ENCODE data around the gene DNM2.
"Not testable (repeated sequence)": the region's sequence is repeated elsewhere in the genome, so short reads cannot be mapped to it uniquely, and the experiment has no call there.

Gene DNM2

DNA sequence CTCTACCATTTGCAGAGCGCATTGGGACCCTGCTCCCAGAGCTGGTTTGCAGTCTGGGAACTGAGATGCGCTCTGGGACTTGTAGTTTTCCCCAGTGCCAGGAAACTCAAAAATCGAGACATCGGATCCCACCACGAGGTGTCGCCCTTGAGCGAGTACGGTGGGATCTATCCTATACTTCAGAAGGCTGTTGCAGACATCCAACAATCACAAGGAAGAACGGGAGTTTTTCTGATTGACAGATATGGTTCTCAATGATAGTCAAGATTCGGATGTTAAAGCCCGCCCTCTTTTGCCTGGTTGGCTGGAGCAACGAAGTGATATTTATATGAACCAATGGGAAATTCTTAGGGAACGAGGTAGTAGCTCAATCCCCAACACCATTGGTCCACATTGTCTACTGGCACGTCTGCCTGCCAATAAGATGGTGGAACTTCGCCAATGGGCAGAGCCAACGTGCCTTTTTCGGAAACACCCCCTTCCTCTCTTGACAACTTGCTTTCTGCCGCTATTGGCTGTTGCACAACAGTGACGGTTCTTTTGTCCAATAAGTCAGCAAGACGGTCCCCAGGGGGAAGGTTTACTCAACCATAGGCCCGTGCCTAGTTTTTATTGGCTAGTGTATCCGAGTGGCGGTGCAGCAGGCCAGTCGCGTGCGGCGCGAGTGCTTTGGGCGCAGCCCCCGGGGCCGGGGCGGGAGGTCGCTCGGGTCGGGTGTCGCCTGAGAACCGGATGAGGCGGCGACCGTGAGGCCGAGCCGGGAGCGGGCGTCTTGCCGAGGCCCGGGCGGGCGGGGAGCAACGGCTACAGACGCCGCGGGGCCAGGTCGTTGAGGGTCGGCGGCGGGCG is at the start of gene DNM2:
DNM2 (plus strand) TSS at position 724 of the 849 bp plus-strand sequence. CDS start 164 bp downstream, outside the sequence.
- peak; percentile 100 for DNase-seq

DNA sequence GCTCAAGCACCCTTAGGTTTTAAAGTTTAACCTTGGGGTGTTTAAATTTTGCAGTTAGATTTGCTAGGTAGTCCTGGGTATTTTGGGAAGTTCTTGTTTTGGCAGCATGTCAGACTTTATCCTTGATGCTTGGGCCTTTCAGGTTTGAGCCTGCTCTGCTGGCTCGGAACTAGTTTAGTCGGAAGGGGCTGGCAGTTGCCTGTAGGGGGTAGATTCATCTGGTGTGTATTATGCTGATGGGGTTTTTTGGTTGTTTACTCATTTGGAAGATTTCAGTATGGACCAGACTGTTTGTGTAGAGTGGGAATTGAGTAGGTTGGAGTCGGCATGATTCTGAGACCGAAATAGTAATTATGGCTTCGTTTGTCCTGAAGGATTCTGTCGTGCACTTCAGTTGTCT is 48.6 kb upstream of the DNM2 start:
- no peak for DNase-seq

DNA sequence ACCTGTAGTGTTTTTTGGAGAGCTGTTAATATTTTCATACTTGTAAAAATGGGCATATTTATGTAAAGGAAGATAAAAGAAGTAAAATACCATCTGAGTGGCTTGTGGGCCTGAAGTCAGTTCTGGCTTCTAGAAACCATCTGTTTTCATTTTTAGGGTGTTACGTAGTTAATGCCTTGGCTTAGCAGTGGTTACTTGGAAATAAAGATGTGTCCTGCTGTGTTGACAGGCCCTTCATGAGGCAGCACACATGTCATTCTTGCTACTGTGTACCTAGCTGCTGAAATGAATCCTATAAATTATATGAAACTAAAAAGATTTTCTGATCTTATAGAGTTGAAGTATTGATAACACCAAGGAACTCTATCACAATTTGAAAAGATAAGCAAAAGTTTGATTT is 47.7 kb upstream of the DNM2 start:
- no peak for DNase-seq

DNA sequence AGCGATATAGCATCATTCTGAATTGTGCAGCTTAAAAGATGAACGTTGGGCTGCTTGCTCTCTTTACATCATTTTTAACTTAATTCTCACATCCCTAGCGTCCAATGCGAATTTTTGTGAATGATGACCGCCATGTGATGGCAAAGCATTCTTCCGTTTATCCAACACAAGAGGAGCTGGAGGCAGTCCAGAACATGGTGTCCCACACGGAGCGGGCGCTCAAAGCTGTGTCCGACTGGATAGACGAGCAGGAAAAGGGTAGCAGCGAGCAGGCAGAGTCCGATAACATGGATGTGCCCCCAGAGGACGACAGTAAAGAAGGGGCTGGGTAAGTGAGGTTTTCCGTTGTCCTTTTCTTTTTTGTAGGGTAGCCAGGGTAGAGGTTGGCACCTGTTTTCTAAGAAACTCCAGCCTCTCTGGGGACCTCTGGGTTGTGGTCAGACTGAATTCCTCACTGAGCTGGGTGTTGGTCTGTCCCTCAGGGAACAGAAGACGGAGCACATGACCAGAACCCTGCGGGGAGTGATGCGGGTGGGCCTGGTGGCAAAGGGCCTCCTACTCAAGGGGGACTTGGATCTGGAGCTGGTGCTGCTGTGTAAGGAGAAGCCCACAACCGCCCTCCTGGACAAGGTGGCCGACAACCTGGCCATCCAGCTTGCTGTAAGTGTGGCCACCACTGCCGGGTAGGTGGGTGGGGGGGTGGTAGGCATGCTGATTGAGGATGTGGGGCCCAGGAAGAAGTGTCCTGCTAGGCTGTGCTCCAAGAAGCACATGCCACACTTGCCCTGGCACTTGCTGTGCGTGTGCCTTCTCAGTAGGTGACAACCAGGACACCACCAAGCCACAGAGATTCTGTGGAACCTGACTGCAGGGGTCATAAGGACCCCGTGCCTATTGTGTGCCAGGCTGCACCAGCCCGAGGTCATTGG is 46.7 kb upstream of the DNM2 start:
- no peak for DNase-seq

DNA sequence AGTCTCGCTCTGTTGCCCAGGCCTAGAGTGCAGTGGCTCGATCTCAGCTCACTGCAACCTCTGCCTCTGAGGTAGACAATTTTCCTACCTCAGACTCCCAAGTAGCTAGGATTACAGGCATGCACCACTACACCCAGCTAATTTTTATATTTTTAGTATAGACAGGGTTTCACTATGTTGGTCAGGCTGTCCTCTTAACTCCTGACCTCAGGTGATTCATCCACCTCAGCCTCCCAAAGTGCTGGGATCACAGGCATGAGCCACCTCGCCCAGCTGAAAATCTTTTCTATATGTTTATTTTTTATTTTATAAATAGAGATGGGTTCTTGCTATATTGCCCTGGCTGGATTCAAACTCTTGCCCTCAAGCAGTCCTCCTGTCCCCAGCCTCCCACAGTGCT is 46.0 kb upstream of the DNM2 start:
- not testable (repeated sequence) for DNase-seq

DNA sequence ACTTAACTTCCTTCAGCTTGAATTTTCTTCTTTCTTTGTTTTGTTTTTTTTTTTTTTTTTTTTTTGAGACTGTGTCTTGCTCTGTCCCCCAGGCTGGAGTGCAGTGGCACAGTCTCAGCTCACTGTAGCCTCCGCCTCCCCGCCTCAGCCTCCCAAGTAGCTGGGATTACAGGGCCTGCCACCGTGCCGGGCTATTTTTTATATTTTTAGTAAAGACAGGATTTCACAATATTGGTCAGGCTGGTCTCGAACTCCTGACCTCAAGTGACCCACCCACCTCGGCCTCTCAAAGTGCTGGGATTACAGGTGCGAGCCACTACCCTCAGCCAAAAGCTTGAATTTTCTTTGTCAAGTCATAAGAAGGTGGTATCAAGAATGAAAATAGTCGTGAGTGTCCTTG is 42.7 kb upstream of the DNM2 start:
- not testable (repeated sequence) for DNase-seq

DNA sequence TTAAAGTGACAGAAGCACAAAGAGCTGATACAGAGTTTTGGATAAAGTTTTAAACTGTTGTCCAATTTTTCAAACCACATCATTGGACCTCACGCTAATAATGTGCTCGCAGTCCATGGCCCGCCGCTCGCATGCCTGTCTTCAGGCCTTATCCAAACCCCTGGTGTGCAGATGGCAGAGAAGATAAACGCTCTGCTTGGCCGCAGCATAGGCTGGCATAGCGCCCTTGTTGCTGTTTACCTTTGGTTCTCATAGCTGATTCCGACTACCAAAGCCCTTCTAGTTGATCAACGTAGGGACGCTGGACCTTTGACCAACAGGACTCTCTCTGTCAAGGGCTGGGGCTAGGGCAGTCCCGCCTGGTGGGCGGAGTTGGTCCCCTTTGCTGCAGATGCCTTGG is 40.1 kb upstream of the DNM2 start:
- no peak for DNase-seq

DNA sequence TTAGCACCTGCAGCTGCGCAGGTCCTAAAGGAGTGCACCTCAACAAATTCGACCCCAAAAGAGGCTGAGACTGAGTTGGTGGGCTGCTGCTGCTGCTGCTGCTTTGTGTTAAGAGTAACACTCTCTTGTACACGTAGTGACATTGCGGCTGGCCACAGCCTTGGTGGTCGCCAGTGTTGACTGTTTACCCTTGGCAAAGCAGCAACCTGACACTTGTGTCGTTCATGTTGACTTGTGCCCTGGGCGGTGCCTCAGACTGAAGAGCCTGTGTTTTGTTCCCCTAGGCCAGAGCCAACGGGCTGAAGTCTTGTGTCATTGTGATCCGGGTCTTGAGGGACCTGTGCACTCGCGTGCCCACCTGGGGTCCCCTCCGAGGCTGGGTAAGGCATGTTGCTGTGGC is 39.1 kb upstream of the DNM2 start:
- no peak for DNase-seq

DNA sequence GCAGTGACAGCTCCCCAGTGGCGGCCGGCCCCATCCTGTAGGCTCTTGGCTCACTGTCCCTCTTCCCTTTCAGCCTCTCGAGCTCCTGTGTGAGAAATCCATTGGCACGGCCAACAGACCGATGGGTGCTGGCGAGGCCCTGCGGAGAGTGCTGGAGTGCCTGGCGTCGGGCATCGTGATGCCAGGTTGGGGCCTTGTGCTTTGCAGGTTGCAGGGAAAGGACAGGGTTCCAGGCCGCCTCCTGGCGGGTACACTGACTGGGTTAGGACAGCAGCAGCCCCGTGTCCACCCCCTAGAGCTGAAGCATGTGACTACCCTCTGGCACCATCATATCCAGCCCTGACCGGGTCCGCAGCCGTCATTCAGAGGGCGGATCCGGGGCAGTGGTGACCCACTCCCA is 38.1 kb upstream of the DNM2 start:
- no peak for DNase-seq

DNA sequence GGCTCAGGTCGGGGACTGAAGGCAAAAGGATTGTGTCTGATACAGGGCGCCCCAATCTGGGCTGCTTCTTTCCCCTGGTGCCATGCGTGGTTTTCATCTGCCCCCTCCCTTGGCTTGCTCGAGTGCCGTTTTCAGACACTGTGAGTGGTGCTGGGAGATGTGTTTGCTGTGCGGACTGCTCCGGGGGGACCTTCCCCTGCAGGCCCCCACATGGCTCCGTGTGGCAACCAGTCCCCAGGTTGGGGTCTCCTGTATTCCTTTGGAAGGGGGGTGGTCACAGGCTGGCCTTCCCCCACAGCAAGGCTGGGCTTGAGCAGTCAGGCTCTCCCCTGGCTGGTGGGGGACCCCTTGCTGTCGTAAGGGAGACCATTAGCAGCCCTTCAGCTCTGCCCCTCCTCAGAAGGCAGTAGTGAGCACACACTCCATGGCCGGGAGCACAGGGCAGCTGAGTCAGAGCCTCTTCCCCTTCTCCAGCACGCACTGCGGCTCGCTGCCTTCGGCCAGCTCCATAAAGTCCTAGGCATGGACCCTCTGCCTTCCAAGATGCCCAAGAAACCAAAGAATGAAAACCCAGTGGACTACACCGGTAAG is 37.2 kb upstream of the DNM2 start:
- DNase-seq: no peak

DNA sequence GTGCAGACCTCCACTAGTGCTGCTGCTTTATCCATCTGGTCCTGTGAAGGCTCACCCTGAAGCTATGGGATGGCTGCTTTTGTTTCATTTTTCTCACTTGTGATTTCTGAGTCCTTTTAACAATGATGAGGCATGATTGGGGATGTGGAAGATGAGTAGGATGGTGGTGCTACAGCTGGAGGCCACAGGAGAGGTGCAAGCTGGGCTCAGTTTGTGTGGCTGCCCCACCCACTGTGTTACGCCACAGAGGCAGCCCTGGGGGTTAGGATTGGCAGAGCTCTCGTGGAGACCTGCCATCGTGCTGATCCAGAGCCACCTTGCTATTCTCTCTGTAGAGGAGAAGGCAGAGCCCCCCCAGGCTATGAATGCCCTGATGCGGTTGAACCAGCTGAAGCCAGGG is 36.2 kb upstream of the DNM2 start:
- DNase-seq: no peak

DNA sequence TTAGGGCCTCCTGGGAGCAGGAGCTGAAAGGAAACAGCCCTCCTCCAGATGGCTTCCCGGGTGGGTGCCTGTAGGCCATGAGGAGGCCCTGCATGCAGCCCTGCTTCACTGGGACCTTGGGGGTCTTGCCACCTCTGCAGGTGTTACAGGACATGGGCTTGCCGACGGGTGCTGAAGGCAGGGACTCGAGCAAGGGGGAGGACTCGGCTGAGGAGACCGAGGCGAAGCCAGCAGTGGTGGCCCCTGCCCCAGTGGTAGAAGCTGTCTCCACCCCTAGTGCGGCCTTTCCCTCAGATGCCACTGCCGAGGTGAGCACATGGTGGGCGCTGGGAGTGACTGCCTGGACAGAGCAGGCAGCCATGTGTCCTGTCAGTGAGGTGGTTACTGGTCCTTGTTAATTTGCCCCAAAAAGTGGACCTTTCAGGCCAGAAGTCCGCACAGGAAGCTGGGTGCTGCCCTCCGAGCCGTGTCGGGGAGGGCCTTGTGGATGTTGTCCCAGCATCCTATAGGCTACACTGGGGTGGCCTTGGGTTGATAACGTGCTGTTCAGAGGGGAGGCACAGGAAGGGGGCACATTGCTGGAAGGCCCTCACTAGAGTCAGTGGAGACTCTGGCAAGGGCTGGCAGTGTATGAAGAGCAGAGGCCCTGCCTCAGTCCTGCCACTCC is 35.3 kb upstream of the DNM2 start:
- no peak for DNase-seq

DNA sequence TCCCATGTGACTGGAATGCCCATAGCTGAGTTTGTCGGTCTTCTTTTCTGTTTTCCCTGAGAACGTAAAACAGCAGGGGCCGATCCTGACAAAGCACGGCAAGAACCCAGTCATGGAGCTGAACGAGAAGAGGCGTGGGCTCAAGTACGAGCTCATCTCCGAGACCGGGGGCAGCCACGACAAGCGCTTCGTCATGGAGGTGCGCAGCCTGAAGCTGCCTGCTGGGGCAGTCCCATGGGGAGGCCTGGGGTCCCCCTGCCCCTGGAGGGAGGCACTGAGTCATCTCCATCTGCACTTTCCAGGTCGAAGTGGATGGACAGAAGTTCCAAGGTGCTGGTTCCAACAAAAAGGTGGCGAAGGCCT is 34.8 kb upstream of the DNM2 start:
- DNase-seq: no peak

DNA sequence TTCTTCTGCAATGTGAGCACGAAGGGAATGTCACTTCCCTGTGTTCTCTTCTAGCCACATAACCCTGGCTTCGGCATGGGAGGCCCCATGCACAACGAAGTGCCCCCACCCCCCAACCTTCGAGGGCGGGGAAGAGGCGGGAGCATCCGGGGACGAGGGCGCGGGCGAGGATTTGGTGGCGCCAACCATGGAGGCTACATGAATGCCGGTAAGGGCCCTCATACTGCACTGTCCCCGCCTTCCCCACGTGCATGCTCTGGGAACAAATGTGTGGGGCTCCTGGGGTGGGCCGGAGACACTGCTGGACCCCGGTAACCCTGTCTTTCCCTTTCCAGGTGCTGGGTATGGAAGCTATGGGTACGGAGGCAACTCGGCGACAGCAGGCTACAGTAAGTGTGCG is 34.3 kb upstream of the DNM2 start:
- DNase-seq: no peak

DNA sequence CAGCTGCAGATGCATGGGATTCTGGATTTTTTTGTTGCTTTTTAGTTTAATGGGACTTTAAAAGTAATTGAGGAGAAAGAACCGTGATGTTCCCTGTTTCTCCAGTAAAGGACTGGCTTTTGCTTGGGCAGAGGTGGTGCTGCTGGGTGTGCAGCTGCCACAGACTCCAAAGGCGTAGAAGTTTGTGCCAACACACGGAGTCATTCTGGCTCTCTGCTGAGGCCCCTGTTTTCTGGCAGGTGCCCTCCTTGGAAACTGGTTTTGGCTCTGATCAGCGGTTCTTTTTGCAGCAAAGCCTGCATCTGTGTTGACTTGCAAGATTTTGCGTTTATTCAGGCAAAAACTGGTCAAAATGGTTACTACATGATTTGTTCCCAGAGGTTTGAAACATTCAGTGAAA is 32.7 kb upstream of the DNM2 start:
- DNase-seq: no peak

DNA sequence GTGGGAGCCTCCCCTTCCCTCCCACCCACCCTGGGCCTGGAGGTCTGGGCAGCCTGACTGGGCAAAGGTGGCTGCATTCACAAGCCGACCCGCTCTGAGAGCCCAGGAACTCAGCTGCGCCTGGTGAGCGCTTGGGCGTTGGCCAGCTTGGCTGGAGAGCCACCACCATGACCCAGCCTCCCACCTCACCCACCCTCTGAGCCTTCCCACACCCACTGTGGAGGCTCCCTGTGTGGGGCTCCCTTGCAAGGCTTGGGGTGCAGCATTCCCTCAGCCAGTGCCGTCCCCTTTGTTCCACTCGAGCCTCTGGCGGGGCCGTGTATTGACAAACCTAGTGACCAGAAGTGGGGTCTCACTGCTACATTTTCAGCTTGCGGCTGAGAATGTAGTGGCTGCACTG is 31.7 kb upstream of the DNM2 start:
- DNase-seq: no peak

DNA sequence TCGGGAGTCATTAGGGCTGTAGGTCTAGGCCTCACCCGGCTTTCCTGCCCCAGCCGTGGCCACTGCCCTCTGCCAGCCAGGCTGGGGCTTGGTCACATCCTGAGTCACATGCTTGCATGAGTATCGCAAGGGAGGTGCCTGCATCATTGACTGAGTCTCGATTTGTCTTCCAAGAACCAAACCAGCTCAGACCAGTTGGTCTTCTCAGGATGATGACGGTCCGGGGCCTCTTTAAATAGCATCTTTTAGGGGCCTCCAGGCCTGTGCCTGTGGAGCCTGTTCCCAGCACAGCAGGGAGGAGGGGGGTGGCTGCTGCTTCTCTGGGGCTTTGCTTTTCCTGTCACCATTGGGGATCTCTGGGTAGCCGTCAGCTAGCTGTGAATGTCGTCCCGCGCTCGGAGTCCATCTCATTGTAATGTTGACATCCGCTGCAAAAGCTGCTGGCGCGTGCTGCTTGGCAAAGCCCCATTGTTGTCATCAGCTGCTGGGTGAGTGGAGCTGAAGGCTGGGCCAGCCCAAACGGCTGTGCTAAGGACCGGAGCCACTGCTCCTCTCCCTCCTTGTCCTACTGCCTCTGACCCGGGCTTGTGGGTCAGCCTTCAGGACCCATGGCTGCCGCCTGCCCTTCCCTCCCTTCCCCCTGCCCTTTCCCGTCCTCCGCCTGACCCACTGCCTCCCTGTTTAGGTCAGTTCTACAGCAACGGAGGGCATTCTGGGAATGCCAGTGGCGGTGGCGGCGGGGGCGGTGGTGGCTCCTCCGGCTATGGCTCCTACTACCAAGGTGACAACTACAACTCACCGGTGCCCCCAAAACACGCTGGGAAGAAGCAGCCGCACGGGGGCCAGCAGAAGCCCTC is 31.0 kb upstream of the DNM2 start:
- DNase-seq: no peak

DNA sequence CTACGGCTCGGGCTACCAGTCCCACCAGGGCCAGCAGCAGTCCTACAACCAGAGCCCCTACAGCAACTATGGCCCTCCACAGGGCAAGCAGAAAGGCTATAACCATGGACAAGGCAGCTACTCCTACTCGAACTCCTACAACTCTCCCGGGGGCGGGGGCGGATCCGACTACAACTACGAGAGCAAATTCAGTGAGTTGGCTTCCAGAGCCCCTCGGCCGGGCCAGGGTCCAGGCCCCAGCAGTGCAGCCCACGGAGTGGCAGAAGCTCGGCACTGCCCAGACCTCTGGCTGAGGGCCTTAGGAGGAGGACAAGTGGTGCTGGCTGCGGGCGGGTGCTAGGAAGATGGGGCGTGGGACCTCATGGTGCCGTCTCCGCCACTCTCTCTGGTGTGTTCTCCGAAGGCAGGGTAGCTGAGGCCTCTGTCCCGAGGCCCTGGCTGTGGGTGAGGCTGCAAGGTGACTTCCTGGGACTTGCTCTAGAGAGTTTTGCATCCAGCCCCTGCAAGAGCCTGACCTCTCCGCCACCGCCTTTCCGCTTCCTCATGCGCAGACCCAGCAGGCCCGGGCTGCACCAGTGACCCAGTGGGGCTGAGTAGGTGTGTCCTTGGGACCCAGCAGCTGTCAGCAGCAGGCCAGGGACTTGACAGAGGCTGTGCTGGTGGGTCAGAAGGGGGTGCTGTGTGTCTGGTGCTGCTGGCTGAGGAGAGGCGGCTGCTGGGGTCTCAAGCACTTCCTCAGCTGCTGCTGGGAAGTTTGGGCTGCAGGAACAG is 30.2 kb upstream of the DNM2 start:
- DNase-seq: no peak

DNA sequence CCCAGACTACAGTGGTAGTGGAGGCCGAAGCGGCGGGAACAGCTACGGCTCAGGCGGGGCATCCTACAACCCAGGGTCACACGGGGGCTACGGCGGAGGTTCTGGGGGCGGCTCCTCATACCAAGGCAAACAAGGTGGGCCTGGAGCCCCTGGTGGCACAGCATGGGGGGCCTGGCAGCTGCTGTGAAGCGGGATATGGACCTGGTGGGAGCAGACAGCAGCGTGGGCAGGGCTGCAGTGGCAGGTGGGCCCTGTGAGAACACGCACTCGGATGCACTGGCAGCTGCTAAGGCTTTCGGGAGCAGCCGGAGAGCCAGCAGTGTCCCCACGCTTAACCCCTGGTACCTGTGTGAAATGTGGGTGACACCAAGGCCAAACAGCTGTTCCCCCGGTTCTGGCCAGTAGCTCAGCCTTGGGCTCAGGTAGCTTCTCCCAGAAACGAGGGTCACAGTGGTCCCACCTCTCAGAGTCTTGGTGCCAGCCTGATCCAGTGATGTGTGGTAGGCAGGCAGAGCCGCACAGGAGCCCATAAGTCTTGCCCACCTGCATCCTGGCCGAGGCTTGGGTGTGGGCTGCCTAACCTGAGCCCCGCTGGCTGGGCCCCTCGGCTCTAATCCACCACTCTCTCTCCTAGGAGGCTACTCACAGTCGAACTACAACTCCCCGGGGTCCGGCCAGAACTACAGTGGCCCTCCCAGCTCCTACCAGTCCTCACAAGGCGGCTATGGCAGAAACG is 29.2 kb upstream of the DNM2 start:
- no peak for DNase-seq

DNA sequence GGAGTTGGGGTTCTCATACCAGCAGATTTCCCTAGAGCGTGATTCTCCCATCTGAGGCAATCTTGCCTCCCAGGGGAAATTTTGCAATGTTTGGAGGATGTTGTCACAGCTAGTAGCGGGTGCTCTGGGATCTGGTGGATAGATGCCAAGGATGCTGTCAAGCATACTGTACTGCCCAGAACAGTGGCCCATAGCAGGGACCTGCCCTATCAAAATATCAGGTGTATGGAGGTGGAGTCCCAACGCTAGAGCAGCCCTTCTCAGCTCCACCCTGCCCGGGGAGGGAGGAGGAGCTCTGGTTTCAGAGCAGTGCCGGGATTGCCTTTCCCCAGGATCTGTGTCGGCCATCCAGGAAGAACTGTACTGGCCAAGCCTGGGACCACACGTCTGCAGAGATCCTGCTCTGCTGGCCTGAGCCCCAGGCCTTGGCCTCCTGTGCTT is 27.5 kb upstream of the DNM2 start:
- DNase-seq: no peak

Measured in CD4-positive, alpha-beta T cell treated with Interleukin-17A for 1 hour (primary cell).